Esophagus muscularis mucosa (tissue), 3 donors: ENCODE results near the gene SGSM2.

ENCODE experiments used
- POLR2AphosphoS5 ChIP-seq, 2 donors: sonication (generic); formaldehyde crosslinking; IDR thresholded peaks; one replicate each; pipeline ENCODE4 v1.6.1; 2017; ENCODE audit warnings: antibody characterized with exemption in 2 of 2
- TF ChIP-seq, protein P1 (sequence below), 3 experiments: fragments of 200-600 bp in 2 of 3; fragments of 450-650 bp in 1 of 3; sonication (generic) in 2 of 3; IDR thresholded peaks; one replicate each; pipeline ENCODE4 v1.5.1; 2017 to 2019; ENCODE audit warnings: antibody characterized with exemption in 3 of 3, mild to moderate bottlenecking in 2 of 3, moderate library complexity in 1 of 3

- TF ChIP-seq, protein P1, sequence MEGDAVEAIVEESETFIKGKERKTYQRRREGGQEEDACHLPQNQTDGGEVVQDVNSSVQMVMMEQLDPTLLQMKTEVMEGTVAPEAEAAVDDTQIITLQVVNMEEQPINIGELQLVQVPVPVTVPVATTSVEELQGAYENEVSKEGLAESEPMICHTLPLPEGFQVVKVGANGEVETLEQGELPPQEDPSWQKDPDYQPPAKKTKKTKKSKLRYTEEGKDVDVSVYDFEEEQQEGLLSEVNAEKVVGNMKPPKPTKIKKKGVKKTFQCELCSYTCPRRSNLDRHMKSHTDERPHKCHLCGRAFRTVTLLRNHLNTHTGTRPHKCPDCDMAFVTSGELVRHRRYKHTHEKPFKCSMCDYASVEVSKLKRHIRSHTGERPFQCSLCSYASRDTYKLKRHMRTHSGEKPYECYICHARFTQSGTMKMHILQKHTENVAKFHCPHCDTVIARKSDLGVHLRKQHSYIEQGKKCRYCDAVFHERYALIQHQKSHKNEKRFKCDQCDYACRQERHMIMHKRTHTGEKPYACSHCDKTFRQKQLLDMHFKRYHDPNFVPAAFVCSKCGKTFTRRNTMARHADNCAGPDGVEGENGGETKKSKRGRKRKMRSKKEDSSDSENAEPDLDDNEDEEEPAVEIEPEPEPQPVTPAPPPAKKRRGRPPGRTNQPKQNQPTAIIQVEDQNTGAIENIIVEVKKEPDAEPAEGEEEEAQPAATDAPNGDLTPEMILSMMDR (IDR thresholded peaks at IDR 0.05) = no peak
- TF ChIP-seq POLR2AphosphoS5 (IDR thresholded peaks at IDR 0.05) = no peak
Measured at GRCh38 chr17:2362881-2363280, 25.6 kb downstream of the SGSM2 start.
